Fibroblast of the aortic adventitia (primary cell): ENCODE measurements around the gene STYXL2. TPM values are rescaled to one million over a fixed set of nuclear protein-coding genes. Genes with fewer than 3 reads are reported as not detected.

ENCODE experiments used
- DNase-seq: peaks from one replicate; pipeline ENCODE4 v3.0.0-alpha.2; 2010; ENCODE audit warnings: low read depth
- H3K4me3 ChIP-seq: 2 replicates; pipeline ENCODE4 v1.5.1; 2011; ENCODE audit warnings: low read depth, mild to moderate bottlenecking, control low read depth, low read length, moderate library complexity
- CTCF ChIP-seq: IDR thresholded peaks from 2 replicates; pipeline ENCODE4 v1.5.1; 2011; ENCODE audit warnings: mild to moderate bottlenecking, low read length, control low read depth, inconsistent platforms; ENCODE audit not compliant: insufficient read depth
- total RNA-seq: library from RNA; depleted of rRNA; stranded (reverse); fragments of >200 nt; gene quantifications from 2 replicates; pipeline ENCODE4 v1.2.3, GENCODE V29; 2012; ENCODE audit warnings: low replicate concordance

The STYXL2 gene
- total RNA-seq = not detected in 2 replicates

DNA sequence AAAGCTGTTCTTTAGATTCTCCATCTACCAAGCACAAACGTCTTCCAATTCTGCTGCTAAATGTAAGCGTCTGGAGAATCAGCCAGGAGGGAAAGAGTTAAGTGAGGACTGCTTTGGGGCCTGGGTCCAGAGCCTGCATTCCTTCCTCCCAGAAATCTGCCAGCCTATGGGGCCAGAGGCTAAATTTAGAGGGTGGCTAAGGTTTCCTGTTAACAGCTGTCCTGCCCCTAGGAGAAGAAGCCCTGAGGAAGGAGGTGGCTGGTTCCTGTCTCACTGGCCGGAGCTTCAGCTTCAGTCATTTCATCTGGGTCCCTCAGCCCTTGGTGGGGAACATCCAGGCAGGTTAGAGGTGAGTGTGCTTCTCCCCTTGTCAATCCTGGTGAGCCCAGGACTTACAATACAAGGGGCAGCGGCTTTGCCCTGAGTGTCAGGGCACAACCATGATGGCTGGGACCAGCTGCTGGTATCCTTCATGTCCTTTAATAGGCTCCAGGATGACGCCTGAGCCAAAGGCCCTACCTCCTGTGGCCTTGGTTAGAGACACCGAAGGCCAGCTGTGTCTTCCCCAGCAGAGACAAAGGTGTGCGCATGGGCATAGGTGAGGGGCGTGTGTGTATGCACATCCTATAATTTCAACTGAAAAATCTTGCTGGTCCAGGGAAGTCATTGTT lies at the start of gene STYXL2:
Gene STYXL2 (plus strand): TSS at position 230 of the 671 bp plus-strand sequence. CDS start 775 bp downstream, outside the sequence.
- H3K4me3 ChIP-seq = no peak within 1 kb of the TSS
- DNase-seq = no peak
- no peak for TF ChIP-seq CTCF

- DNase-seq = no peak
- no peak for TF ChIP-seq CTCF
- no peak overlapping the region for H3K4me3 ChIP-seq
Observed at GRCh38 chr1:167051907-167052306, 42.0 kb upstream of the STYXL2 start.

GRCh38 chr1:167052389-167052788 lies 41.5 kb upstream of the STYXL2 start:
- H3K4me3 ChIP-seq = no peak overlapping the region
- peak; percentile 47 for TF ChIP-seq CTCF
- DNase-seq = no peak

DNA sequence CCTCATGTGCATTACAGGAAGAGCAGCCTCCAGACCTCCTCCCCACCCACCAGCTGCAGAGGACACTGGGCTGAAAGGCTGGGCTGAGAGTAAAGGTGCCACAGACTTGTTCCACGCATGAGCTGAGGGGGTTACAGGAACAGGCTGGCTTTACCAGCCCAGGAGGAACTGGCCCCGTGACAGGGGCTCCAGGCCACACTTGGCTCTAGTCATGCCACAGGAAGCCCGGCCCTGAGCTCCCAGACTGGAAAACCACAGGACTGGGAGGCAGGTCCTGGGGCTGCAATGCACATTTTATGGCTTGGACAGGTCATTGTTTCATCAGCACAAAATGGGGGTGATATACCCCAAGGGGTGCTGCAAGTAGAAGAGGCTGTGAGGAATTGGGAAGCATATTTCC lies 39.3 kb upstream of the STYXL2 start:
- H3K4me3 ChIP-seq = no peak overlapping the region
- DNase-seq = no peak
- TF ChIP-seq CTCF = no peak

GRCh38 chr1:167054946-167055630 lies 38.8 kb upstream of the STYXL2 start:
- DNase-seq = no peak
- H3K4me3 ChIP-seq = no peak overlapping the region
- TF ChIP-seq CTCF = no peak

DNA sequence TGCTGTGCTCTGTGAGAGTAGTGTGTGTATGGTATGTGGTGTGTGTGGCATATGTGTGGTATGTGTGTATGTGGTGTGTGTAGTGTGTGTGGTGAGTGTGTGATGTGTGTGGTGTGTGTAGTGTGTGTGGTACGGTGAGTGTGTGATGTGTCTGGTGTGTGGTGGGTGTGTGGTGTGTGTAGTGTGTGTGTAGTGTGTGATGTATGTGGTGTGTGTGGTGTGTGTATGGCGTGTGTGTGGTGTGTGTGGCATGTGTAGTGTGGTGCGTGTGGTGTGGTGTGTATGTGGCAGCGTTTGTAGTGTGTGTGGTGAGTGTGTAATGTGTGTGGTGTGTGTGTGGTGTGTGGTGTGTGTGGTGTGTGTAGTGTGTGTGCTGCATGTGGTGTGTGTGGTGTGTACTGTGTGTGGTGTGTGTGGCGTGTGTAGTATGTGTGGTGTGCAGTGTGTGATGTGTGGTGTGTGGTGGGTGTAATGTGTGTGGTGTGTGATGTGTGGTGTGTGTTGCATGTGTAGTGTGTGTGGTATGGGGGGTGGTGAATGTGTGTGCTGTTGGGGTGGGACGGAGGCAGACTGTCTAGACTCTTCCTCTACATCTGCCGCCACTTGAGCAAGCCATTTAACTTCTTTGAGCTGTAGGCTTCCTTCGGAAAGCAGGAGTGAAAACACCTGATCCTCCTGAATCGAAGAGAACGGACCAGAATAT lies 37.2 kb upstream of the STYXL2 start:
- no peak for DNase-seq
- H3K4me3 ChIP-seq = no peak overlapping the region
- no peak for TF ChIP-seq CTCF
